HTR-8/SVneo (cell line): ENCODE results near the gene MASP1.

Experiments
- DNase-seq: peaks from one replicate; pipeline ENCODE4 v3.0.0; 2011; ENCODE audit warnings: low spot score, mixed read lengths; ENCODE audit not compliant: insufficient read length
- FAIRE-seq: peaks from 2 replicates; lab custom pipeline; 2011; peaks lifted over from hg19 to GRCh38; lab: Jason Lieb, UNC

MASP1 gene

DNA sequence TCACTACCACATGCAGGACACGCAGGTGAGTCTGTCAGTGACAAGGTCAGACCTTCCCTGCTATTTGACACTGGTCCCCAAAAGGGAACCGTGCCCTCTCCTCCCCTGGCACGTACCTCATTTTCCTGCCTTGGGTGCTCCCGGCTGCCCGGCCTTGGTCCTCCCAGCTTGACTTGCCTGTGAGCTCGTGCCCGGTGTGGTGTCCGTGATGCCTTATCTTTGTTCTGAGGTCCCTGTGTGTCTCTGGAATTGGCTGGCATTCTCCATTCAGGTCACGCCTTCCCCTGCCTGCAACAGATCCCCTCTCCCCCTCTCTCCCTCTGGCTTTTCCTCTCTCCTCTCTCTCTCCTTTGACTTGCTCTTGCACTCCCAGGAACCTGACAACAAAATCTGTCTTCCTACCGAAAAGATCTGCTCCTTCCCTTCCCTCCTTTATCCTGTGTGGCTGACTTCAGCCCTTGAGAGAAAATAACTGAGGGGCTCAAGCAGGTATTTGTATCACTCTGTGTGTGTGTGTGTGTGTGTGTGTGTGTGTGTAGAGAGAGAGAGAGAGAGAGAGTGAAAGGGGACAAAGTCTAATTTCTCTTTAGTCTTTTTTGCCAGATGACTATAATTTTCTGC, at the start of gene MASP1:
Gene MASP1 (minus strand): TSS at position 226 of the 621 bp plus-strand sequence. CDS start 105 bp downstream, at position 121.
- DNase-seq (no peak), FAIRE-seq (no peak)

DNA sequence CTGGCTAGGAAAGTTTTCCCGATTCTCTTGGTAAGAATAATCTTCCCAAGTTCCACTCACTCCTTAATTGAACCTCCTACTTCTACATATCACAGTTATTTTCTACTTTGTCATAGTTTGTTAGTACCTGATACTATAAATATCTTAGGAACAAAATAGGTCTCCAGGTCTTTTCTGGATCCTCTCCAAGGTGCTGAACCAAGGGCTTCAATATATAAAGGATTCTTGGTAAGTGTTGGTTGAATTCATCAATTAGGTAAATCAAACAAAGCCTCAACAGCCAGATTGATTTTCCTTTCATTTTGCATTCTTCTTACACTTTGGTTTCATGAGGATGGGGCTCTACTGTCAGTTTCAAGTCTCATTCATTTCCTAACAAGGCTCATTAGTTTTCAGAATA, 49.0 kb upstream of the MASP1 start:
- no peak for DNase-seq
- no peak for FAIRE-seq

DNA sequence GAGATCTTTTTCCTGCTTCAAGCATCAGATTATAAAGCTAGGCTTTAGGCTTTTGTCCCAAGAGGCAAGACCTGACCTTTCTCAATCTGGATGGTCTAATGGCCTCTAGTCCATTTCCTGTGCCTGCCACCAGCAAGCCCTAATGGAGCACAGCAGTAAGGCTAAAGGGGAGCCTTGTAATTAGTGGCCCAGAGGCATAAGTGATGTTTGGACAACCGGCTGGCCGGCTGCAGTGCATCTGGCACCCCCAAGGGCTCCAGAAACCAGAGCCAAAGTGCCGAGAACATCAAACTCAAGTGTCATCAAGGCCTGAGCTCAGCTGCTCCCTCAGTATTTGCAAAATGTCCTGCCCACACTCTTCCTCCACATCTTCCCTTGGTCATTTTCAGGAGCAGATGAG, 44.8 kb upstream of the MASP1 start:
- FAIRE-seq: no peak
- no peak for DNase-seq

DNA sequence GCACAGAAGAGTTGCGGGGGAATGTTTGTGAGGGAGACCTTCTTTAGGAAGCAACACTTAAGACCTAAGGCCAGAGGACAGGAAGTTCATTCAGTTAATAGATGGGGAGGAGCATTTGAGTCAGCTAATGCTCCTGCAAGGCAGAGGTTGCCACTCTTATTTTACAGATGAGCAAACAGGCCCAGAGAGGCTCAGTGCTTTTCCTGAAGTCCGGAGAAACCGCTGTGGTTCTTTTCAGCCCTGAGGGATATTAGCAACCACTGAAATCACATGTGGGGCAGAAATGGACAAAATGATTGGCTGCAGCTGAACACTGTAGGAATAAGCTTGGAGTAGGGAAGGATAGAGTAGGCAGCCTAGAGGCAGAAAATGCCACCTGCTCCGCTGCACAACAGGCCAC, 43.4 kb upstream of the MASP1 start:
- DNase-seq (no peak), FAIRE-seq (no peak)

DNA sequence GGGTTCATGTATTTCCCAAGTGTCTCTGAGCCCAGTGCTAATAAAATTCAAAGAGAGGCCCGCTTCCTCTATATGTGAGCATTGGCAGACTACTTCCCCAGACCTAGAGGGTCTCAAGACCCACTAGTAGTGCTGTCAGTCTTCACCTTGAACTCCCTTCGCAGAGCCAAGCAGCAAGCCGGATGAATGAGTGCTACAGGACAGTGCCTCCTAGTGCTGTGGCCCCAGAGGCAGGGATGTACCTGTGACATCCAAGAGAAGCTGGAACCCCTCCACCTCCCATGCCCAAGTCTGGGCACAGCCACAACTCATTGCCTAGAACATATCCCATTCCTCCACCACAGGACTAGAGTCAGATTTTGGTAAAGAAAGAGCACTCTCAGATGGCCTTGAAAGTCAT, 37.2 kb upstream of the MASP1 start:
- FAIRE-seq: no peak
- DNase-seq: no peak

DNA sequence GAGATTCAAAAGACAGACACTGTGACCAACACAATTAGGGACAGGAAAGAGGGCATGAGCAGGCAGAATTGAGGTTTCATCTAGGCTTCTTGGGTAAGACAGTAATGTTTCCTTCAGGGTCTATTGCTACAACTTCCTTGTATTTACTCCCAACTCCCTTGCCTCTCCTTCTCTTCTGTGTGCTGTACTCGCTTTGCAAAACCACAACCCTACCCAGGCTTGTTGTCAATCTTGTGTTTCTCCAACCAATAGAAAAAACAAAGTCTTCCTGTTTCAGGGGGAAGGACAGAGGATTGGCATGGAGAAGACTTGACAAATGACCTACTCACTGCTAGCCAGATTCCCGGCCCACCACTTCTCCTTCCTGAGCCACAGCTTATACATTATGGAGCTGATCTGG, 36.3 kb upstream of the MASP1 start:
- no peak for FAIRE-seq
- DNase-seq: no peak

DNA sequence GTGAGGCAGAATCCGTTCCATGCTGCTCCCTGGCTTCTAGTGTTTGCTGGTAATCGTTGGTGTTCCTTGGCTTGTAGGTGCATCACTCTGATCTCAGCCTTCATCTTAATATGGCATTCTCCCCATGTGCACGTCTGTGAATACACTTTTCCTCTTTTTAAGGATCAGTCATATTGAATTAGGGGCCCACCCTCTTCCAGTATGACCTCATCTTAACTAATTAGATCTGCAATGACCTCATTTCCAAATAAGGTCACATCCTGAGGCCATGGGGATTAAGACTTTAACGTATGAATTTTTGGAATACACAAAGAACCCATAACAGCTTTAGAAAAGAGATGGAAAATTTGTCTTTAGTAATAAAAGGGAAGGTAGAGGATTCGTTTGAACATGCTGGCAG, 34.1 kb upstream of the MASP1 start:
- FAIRE-seq: no peak

GRCh38 chr3:187323091-187323490, 31.6 kb upstream of the MASP1 start:
- DNase-seq (no peak), FAIRE-seq (no peak)

More for the DNA sequence above, 34.1 kb upstream of the MASP1 start:
- DNase-seq: no peak

DNA sequence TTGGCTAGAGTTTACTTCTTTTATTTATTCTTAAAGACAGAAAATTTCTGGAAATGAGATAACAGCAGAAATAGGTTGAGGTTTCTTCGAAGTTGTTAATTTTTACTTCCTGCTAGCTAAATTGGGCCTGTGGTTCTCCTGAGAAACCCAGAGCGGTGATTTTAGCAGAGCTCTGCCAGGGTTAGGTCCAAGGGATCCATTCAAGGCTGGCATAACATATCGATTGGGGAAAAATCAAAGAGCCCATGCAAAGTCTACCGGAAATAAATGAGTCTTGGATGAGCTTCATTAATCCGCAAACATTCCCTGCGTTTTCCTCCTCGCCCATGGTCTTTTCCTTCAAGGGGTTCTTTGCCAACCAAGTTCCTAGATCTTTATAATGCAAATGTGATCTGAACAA, 30.8 kb upstream of the MASP1 start:
- DNase-seq (no peak), FAIRE-seq (no peak)

- no peak for FAIRE-seq
- no peak for DNase-seq
Observed at GRCh38 chr3:187321766-187322165, 30.2 kb upstream of the MASP1 start.

GRCh38 chr3:187319699-187320302, 28.3 kb upstream of the MASP1 start:
- FAIRE-seq: no peak
- DNase-seq: peak; percentile 58

DNA sequence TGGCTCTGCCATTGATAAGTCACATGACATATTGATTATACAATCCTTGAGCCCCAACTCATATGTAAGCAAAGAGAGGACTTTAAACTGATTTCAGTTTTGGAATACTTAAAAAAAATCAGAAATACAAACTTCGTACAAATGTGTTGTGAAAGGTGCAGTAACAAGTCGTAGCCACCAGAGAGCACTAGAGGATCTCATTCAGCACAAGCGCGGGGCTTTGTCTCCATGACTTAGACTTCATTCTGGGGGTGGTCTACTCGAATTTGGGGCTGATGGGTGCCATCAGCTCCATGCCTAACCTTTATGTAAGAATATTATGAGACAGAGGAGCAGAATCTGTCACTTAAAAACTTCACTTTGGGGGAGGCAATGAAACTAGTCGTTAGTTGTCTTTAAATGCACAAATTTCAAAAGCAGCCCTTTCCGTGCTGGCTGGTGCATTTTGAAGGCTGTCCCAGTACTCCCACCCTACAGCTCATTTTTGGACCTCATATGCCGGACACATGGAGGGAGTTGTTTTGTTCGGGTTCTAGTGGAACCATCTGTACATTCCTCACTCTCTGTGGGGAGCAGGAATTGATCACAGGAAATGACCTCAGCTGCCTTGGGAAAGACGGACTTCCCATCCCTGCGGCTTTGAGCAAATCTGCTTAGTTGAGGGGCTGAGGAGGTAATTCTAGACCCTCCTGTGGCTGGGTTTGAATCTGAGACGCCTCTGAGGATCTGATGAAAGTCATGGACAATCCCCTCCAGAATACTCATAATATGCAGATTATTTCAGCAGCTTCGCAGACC, 27.5 kb upstream of the MASP1 start:
- FAIRE-seq: peak; percentile 60
- DNase-seq: peak; percentile 62

DNA sequence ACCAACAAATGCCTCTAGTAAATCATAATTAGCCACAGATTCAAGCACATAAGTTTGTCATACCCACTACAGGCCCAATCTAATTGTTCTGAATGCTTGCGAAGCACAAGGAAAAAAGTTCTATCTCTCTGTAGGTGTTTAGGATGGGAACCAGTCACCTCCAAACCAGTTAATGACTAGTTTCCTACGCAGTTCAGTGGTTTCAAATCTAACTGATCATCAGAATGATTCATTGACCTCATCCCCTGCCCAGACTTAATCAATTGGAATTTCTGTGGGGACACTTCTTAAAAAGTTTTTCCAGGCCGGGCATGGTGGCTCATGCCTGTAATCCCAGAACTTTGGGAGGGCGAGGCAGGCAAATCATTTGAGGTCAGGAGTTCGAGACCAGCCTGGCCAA, 24.3 kb upstream of the MASP1 start:
- FAIRE-seq: no peak
- DNase-seq: no peak

DNA sequence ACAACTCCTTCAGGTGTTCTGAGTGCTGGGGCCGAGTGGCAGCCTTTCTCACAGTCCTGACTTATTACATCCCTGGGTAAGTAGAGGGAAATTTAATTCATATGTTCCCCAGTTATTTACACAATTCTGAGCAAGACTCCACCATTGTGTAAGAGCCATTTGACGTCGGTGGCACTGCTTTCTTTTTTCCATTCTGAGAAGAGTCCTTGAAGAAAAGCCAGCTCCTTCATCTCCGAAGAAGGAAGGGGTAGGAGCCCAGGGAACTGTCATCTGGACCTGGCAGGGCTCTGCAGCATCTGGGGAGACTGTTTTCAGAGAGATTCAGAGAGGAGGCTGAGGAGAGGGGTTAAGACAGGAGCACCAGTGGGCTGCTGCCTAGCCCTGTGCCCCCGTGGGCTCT, 22.6 kb upstream of the MASP1 start:
- no peak for FAIRE-seq
- no peak for DNase-seq

- DNase-seq (no peak), FAIRE-seq (no peak)
Observed at GRCh38 chr3:187310954-187311470, 19.5 kb upstream of the MASP1 start.

- DNase-seq: no peak
- no peak for FAIRE-seq
Observed at GRCh38 chr3:187310226-187310625, 18.7 kb upstream of the MASP1 start.

DNA sequence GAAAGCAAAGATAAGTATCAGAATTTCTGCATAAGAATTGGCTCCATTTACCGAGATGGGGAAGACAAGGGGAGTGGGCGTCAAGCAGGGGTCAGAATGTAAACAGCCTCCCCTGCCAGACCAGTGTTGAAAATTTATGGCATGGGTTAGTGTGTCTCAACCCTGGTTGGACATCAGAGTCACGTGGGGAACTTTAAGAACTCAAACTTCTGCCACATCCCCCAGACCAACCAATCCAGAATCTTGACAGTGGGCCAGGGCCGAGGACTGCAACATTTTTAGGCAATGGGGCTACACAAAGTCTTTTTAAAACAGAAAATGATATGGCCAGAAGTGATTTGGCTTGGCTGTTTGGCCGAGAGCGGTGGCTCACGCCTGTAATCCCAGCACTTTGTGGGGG, 14.3 kb upstream of the MASP1 start:
- FAIRE-seq: no peak

GRCh38 chr3:187299611-187300010, 8.1 kb upstream of the MASP1 start:
- DNase-seq (no peak), FAIRE-seq (no peak)

More for the DNA sequence above, 14.3 kb upstream of the MASP1 start:
- DNase-seq: no peak

DNA sequence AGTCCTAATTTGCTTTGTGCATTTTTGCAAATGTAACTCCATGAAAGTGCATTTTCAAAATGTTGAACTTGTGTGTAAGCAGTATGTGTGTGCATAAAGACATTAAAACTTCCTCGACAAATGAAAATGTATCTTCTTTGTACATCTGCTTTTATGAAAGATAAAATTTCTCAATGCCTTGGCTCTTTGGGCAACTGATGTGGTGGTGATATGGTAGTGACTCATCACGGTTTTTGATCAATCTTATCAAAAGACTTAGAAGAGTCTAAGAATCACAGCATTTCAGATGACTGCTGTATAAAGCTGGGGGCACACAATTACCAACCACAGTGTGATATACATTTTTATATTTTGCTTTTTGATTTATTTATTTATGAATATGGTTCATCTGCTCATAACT, 5.4 kb upstream of the MASP1 start:
- FAIRE-seq: no peak

DNA sequence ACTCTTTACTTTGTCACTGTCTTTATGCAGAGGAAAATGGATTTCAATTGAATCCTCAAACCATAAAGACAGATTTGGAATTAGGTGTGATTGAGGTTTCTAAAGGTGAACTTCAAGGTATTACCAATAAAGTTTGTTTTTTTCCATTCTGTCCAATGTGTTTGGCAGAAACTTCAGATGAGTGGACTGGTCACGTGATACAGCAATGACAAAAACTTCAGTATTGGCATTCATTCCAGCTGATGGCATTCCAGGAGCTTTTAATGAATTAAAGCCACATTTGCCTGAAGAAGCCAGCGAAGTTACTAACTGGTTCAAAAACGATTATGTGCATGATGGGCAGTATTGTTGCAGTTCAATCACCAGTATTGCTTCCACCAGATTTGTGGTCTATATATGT, 4.5 kb upstream of the MASP1 start:
- no peak for DNase-seq
- FAIRE-seq: no peak

More for the DNA sequence above, 5.4 kb upstream of the MASP1 start:
- no peak for DNase-seq
